Neutrophil (primary cell): Measurements from ENCODE around the gene BIRC3.

Experiments
- H3K27ac ChIP-seq: fragments of 200-600 bp; sonication (generic); 2 replicates; pipeline ENCODE4 v1.5.1; 2016; ENCODE audit warnings: mild to moderate bottlenecking, moderate library complexity
- H3K27me3 ChIP-seq: fragments of 200-600 bp; sonication (generic); 2 replicates; pipeline ENCODE4 v1.6.0; 2016; ENCODE audit warnings: mild to moderate bottlenecking
- H3K36me3 ChIP-seq: fragments of 200-600 bp; sonication (generic); 2 replicates; pipeline ENCODE4 v1.5.1; 2017
- H3K4me1 ChIP-seq, 2 experiments: fragments of 200-600 bp in 1 of 2; sonication (generic) in 1 of 2; 1 replicate in 1 of 2; 2 replicates in 1 of 2; pipeline versions ENCODE4 v1.5.1 to v1.6.1; 2013 to 2016; ENCODE audit warnings: low read depth in 1 of 2, low read length in 1 of 2, mild to moderate bottlenecking in 1 of 2, moderate library complexity in 1 of 2; ENCODE audit not compliant: control insufficient read depth in 1 of 2, insufficient read depth in 1 of 2
- H3K4me3 ChIP-seq, 2 experiments: fragments of 200-600 bp in 1 of 2; sonication (generic) in 1 of 2; 1 replicate in 1 of 2; 2 replicates in 1 of 2; pipeline ENCODE4 v1.5.1; 2013 to 2016; ENCODE audit warnings: low read depth in 1 of 2, low read length in 1 of 2, mild to moderate bottlenecking in 1 of 2, moderate library complexity in 1 of 2
- H3K9me3 ChIP-seq: fragments of 200-600 bp; sonication (generic); 2 replicates; pipeline ENCODE4 v1.5.1; 2016
- TF ChIP-seq, protein P1 (sequence below): fragments of 200-600 bp; sonication (generic); IDR thresholded peaks from 2 replicates; pipeline ENCODE4 v1.5.1; 2016; ENCODE audit warnings: antibody characterized with exemption

Gene BIRC3

DNA sequence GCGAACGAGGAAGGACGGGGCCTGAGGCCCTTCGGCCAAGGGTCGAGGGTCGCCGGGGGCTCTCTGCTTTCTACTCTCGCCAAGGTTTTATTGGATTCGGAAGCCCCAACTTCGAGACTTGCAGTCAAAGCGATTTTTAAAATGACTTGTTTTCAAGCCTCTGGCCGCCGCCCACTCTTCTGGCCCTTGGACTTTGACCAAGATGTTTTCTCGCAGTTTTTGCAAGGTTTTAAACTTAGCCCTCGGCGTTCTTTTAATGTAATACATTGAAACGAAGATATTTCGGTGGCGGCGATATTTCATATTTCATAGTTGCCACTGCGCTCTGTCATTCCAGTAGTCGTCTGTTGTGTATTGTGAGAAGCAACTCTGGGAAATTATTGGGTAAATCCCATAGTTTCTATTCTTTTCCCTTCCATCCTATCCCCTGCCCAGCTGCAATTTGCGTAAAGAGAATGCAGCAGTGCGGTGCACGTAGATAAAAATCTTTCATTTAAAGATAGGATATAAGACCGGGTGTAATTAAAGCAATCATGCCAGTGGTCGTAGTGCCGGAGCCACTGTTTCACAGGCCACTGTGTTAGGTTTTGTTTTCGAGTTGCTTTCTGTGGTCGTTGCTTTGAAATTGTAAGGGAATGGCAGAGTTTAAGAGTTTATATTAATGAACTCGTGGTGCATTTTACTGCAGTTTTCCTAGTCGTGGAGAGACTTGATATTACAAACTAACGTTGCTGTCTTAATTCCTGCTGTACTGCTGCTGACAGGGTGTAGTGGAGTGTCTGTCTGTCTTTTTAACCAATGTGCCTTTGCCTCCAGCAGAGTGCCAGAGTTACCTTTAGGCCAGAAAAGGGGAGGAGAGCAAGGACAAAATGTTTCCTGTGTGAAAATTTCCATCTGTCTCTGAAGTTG is 30.4 kb downstream of the BIRC3 start:
- peaks cover 23% of the 10 kb centered on the region for H3K36me3 ChIP-seq
- H3K9me3 ChIP-seq: no peaks in the 10 kb centered on the region
- TF ChIP-seq, protein P1, sequence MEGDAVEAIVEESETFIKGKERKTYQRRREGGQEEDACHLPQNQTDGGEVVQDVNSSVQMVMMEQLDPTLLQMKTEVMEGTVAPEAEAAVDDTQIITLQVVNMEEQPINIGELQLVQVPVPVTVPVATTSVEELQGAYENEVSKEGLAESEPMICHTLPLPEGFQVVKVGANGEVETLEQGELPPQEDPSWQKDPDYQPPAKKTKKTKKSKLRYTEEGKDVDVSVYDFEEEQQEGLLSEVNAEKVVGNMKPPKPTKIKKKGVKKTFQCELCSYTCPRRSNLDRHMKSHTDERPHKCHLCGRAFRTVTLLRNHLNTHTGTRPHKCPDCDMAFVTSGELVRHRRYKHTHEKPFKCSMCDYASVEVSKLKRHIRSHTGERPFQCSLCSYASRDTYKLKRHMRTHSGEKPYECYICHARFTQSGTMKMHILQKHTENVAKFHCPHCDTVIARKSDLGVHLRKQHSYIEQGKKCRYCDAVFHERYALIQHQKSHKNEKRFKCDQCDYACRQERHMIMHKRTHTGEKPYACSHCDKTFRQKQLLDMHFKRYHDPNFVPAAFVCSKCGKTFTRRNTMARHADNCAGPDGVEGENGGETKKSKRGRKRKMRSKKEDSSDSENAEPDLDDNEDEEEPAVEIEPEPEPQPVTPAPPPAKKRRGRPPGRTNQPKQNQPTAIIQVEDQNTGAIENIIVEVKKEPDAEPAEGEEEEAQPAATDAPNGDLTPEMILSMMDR: no peak
- H3K27me3 ChIP-seq: no peaks in the 10 kb centered on the region
- H3K4me1 ChIP-seq: peaks cover 27 to 29% of the 10 kb centered on the region in 2 experiments
- H3K27ac ChIP-seq: peak overlapping the region; percentile 96
- peak overlapping the region; percentile 88 to 92 for H3K4me3 ChIP-seq

DNA sequence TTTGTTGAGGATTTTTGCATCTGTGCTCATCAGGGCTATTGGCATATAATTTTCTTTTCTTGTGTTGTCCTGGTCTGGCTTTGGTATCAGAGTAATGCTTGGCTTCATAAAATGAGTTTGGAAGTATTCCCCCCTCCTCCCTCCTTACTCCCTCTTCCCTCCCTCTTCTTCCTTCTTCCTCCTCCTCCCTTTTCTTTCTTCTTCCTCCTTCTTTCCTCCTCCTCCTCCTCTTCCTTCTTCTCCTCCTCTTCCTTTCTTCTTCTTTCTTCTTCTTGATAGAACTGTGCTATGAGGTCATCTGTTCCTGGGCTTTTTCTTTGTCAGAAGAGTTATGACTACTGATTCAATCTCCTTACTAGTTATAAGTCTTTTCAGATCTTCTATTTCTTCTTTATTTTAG is 39.8 kb downstream of the BIRC3 start:
- Histone ChIP-seq H3K4me1 (no peaks in the 10 kb centered on the region), H3K27me3 (no peaks in the 10 kb centered on the region), H3K9me3 (no peaks in the 10 kb centered on the region), H3K27ac (no peak overlapping the region), H3K36me3 (peaks cover 23% of the 10 kb centered on the region), H3K4me3 (no peak overlapping the region)
- TF ChIP-seq, protein P1: no peak

DNA sequence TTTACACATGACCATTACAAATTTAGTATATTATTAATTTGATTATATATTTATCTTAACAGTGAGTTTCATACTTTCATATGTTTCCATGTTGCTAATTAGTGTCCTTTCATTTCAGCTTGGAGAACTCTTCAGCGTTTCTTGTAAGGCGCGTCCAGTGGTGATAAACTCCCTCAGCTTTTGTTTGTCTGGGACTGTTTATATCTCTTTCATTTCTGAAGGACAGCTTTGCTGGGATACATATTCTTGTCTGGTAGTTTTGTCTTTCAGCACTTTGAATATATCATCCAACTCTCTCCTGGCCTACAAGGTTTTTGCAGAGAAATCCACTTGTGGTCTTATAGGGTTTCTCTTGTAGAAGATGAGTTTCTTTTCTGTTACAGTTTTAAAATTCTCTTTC is 42.1 kb downstream of the BIRC3 start:
- Histone ChIP-seq H3K4me3 (no peak overlapping the region), H3K36me3 (peaks cover 33% of the 10 kb centered on the region), H3K27me3 (no peaks in the 10 kb centered on the region), H3K4me1 (no peaks in the 10 kb centered on the region), H3K9me3 (no peaks in the 10 kb centered on the region), H3K27ac (no peak overlapping the region)
- TF ChIP-seq, protein P1: no peak

DNA sequence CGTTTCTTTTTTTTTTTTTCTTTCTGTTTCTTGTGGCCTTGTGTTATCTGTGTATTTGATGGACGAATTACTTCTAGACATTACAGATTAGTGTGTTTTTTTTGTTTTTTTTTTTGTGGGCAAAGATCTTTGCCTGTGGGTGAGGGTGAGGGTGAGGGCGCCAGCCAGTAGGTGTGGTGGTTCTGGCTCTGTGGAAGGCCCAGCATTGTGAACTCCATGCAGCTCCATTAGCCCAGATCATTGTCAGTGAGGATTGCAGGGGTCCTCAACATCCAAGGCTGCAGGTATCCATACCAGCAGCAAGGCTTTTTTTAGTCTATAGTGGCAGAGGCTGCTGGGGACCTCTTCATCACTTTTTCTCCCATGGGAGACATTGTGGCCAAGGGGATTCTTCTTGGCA is 43.4 kb downstream of the BIRC3 start:
- Histone ChIP-seq H3K27me3 (no peaks in the 10 kb centered on the region), H3K27ac (no peak overlapping the region), H3K4me3 (no peak overlapping the region), H3K36me3 (peaks cover 45% of the 10 kb centered on the region), H3K4me1 (no peaks in the 10 kb centered on the region), H3K9me3 (no peaks in the 10 kb centered on the region)
- TF ChIP-seq, protein P1: no peak

DNA sequence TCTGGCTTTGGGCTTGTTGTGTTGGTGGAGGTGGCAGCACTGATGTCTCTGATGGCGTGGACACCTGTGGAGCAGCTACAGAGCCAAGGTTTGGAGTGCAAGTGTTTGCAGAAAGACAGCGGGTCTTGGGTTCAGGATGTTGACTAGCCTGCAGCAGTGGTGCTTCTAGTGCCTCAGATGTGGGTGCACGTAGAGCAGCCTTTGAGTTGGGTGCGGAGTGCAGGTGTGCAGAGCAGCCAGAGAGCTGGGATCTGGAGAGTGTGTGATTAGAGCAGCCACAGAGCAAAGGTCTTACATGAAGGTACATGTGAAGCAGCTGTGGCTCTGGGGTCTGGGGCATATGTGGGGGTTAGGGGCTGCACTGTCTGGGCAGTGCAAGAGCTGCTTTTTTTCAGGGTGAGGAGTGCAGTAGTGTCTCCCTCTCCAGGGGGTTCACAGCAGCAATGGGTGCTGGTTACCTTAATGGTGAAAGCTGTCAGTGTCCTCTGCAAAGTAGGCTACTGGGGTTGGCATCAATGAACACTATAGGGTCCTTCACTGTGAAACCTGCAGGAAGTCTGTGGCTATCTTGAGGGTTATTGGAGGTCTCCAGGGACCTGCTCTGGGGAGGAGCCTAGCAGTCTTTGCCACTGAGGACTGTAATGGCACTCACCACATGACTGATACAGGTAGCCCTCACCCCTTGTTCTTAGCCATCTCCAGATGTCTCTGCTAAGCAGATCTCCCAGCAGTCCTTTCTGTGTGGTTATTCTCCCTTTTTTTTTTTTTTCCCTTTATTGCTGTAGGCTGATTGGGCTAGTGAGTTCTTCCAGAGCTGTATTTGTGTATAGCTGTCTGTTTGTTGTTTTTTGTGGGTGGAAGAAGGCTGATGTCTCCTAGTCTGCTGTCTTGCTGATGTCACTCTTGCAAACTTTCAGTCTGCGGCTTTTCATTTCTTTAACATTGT is 44.1 kb downstream of the BIRC3 start:
- Histone ChIP-seq H3K4me1 (no peaks in the 10 kb centered on the region), H3K36me3 (peaks cover 52% of the 10 kb centered on the region), H3K9me3 (no peaks in the 10 kb centered on the region), H3K4me3 (no peak overlapping the region), H3K27me3 (no peaks in the 10 kb centered on the region), H3K27ac (no peak overlapping the region)
- TF ChIP-seq, protein P1: no peak
